Measurements from ENCODE around the gene MYH11.

DNA sequence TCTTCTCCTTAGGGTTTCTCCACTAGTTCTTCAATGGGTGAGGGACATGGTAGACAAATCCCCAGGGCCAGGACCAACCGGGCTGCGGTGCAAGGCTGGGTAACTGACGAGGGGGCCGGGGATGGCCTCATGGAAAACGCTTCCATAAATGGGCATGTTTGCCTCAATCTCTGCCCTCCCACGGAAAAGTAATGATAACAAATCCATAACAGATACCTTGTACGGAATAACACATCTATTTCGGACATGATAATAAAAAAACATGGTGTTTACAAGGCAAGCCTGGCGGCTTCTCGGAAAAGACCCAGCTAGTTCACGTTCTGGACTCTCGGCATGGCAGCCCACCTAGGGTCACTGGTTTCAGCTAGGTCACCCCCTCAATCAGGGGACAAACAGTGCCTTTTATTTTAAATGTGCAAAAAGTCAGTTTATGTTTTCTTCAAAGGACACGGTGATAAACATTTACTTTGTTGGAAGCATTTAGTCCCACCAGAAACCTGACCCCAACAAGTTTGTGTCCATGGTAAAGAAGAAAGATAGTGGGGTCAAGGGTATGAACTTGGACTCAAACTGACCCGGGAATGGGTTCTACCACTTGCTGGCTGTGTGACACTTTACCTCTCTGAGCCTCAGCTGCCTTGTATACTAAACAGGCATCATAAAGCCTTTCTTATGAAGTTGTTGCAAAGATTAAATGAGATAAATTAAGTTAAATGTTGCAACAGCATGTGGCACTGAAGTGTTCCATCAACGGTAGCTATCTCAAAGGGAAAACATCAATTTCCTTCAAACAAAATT lies 1.7 kb downstream of the MYH11 start:
- no peak for TF ChIP-seq FOXM1 (IDR thresholded peaks at IDR 0.05; ENCODE audit: borderline replicate concordance)
- no peak for TF ChIP-seq SUZ12 (IDR thresholded peaks at IDR 0.05)
- no peak for TF ChIP-seq BHLHE40 (IDR thresholded peaks at IDR 0.05; ENCODE audit: borderline replicate concordance)
- TF ChIP-seq, protein P1, sequence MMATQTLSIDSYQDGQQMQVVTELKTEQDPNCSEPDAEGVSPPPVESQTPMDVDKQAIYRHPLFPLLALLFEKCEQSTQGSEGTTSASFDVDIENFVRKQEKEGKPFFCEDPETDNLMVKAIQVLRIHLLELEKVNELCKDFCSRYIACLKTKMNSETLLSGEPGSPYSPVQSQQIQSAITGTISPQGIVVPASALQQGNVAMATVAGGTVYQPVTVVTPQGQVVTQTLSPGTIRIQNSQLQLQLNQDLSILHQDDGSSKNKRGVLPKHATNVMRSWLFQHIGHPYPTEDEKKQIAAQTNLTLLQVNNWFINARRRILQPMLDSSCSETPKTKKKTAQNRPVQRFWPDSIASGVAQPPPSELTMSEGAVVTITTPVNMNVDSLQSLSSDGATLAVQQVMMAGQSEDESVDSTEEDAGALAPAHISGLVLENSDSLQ (IDR thresholded peaks at IDR 0.05), result no peak
- no peak for TF ChIP-seq ARNT (IDR thresholded peaks at IDR 0.05)
- no peak for TF ChIP-seq FOXA1 (IDR thresholded peaks at IDR 0.05)
- TF ChIP-seq ELF4 (IDR thresholded peaks at IDR 0.05), result no peak

Measured in HEK293T (cell line).